GM12892 (cell line): Measurements from ENCODE around the gene PECR.

Source experiments
- POLR2A ChIP-seq: IDR thresholded peaks from 2 replicates; pipeline ENCODE4 v1.6.1; 2011; ENCODE audit warnings: low read depth, low read length, control low read depth
- POLR2AphosphoS5 ChIP-seq: IDR thresholded peaks from 2 replicates; pipeline ENCODE4 v1.6.1; 2011; ENCODE audit warnings: low read depth, low read length, control low read depth
- TAF1 ChIP-seq: IDR thresholded peaks from 2 replicates; pipeline ENCODE4 v1.6.1; 2011; ENCODE audit warnings: low read depth, mild to moderate bottlenecking, control low read depth, low read length, borderline replicate concordance

DNA sequence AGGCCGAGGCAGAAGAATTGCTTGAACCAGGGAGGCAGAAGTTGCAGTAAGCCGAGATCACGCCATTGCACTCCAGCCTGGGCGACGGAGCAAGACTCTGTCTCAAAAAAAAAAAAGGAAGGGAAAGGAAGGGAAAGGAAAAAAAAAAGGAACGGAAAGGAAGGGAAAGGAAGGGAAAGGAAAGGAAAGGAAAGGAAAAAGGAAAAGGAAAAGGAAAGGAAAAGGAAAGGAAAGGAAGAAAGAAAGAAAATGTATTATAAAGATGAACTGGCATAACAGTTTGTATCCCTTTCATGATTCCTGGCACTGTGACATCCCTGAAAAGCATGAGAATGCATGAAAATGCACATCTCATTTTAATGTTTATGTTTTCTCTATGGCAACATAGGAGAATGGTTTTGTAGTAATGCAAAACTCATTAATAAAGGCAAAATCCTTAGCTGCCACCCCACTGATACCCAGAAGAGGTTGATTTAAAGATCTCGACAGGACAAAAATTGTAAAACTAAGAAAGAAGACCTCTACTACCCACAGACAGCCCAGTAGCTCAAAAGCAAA is 56.8 kb downstream of the PECR start:
- TF ChIP-seq POLR2A (no peak), TAF1 (no peak), POLR2AphosphoS5 (no peak)
